Measurements from ENCODE around the gene FAM241B.

The FAM241B gene

GRCh38 chr10:69661414-69662172 is 31.5 kb downstream of the FAM241B start:
- H3K4me3 ChIP-seq (ENCODE audit: low read depth, low read length) = no peak overlapping the region
- TF ChIP-seq CTCF (IDR thresholded peaks at IDR 0.05; ENCODE audit: low read depth, low read length) = no peak

DNA sequence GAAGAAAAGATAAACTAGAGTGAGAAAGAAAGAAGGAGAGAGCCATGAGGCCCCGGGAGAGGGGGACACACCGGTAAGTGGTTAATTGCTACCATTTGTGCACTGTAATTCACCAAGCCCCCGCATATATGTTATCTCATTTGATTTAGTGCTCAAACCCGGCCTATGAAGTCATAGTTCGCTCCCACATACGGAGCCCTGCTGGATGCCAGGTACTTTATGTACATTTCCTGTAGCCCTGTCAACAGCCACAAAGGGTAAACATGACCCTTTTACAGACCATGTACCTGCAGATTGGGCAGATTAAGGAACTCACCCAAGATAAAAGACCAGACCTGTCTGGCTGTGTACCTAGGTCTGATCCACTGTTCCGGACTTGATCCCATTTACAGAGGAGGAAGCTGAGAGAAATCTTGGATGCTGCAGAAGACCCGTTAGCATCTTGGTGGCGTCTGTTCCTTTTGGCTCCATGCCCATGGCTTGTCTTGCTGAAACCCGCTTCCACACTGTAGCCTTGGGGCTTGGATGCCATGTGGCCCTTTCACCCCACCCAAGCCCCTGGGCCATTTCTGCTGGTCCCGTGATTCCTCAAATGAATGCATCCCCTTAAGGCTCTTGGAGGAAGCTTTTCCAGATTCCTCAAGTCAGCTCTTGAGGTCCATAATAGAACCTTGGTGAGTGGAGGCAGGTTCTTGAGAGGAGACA is 32.3 kb downstream of the FAM241B start:
- H3K4me3 ChIP-seq (ENCODE audit: low read depth, low read length) = no peak overlapping the region
- TF ChIP-seq CTCF (IDR thresholded peaks at IDR 0.05; ENCODE audit: low read depth, low read length) = no peak

DNA sequence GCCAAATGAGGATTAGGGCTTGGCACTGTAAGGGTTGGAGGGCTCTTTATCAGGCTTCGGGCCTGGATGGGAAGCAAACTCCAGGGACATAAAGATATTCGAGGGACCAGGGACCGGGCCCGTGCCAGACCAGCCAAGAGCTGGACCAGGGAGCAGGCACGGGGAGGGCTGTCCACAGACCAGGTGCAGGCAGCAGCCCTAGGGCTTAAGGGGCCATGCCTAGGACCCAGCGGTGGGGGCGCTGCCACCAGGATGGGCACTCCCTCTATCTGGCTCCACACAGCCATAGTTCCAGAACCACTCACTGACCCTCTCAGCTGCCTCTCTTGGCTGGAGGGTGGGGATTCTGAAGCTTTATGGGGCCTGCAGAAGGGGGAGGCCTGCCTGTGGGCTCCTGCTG is 32.9 kb downstream of the FAM241B start:
- H3K4me3 ChIP-seq (ENCODE audit: low read depth, low read length) = no peak overlapping the region
- TF ChIP-seq CTCF (IDR thresholded peaks at IDR 0.05; ENCODE audit: low read depth, low read length) = no peak

DNA sequence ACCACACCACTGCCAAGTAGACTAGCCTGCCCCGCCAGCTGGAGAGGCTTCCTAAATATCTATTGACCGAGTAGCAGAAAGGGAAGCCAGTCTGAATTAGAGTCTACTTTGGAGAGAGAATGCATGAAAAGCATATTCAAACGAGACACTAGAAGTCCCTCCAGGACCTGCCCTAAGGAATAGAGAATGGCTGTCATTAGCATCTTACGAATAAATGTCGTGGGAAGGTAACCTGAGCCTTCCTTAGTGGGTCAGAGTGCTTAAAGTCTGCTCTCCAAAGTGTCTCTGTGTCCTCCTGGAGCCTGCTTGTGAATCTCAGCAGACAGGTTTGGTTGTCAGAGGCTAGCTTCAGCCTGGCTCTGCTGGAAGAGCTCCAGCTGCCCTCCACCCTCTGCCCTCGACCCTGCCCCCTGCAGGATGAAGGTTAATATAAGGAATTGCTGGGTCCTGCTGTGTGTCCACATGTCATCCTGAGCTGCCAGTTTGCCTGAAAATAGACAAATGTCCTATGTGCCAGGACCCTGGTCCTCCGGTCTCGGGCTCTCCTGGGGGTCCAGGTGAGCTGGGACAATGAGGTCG is 33.4 kb downstream of the FAM241B start:
- H3K4me3 ChIP-seq (ENCODE audit: low read depth, low read length) = no peak overlapping the region
- TF ChIP-seq CTCF (IDR thresholded peaks at IDR 0.05; ENCODE audit: low read depth, low read length) = no peak

DNA sequence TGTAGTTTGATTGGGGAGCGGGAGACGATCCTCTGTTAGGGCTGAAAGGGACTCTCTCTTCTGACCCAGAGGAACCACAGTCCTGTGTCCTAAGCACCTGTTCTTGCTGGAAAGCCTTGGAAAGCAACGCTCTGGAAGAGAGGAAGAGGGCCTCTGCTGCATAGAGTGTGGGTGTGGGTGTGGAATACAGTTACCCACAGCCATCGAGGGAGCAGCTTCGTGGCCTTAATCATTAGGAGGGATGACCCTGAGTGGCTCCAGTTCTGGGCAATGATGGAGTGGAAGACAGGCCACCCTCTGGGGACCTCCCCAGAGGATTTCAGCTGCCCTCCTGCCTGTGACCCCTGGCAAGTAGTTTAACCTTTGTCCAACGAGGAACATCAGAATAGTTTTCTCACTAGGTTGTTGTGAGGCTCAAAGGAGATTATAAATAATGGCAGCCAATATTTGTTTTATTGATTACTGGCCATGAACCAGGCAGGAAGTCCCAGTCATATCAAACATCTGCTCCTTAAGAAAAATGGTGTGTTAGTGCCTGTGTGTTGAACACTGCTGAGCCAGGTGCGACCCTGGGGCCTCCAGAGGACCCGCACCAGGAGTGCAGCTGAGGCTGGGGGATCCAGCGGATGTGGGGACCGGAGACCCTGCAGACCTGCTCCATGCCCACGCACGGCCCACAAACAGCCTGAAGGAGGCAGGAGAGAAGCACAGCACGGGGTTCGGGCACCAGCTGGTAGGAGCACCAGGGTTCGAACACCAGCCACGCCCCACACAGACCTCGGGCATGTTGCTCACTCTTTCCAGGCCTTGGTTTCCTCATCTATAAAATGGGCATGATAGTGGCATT is 35.6 kb downstream of the FAM241B start:
- no peak overlapping the region for H3K4me3 ChIP-seq (ENCODE audit: low read depth, low read length)
- TF ChIP-seq CTCF (IDR thresholded peaks at IDR 0.05; ENCODE audit: low read depth, low read length) = no peak

DNA sequence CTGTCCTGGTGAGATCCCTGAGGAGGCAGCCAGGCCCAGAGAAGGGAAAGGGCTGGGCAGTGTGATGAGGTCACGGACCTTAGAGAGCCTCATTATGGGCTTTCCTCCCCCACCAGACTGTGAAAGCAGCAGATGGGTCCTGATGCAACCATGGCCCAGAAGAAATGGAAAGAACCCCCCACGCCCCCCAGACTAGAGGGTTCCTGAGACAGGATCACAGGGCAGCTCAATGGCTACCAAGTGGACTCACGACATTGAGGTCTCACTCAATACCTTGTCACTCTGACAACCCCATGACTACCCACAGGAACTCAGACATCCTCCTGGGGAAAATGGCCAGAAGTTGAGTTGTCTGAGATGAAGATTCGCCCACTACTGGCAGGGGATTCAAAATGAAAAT is 36.7 kb downstream of the FAM241B start:
- H3K4me3 ChIP-seq (ENCODE audit: low read depth, low read length) = no peak overlapping the region

More for the DNA sequence above, 36.7 kb downstream of the FAM241B start:
- no peak for TF ChIP-seq CTCF (IDR thresholded peaks at IDR 0.05; ENCODE audit: low read depth, low read length)

Measured in WI38 (cell line).